Measurements from ENCODE around the gene PIH1D1. TPM values are rescaled to one million over a fixed set of nuclear protein-coding genes. Genes with fewer than 3 reads are reported as not detected.

The PIH1D1 gene
- total and polyA plus RNA-seq, 10 of the 15 experiments (the other 5 are each of a cell fraction or from before 2014, with no cell fraction given), result 16.1 to 153 (median 106) TPM

DNA sequence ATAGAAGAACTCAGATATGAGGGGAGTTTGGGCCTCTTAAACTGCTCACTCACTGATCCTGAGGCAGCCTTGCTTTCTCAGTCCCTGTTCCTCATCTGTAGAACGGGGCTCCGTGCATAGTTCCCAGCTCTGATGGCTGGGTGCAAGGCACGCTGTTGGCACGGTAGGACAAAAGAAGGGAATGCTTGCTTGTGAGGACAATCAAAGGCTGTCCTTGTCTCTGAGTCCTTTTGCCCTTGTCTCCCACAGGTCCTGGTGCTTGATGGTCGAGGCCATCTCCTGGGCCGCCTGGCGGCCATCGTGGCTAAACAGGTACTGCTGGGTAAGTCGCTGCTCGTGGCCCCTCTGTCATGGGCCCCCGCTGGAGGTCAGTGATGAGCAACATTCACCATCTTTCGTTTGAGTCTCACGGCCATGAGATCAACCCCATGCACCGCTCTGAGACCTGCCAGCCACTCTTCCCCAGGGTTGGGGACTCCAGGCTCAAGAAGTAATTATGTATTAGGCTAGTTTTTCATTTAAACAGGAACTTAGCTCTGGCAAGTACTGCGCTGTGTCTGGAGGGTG lies 38.1 kb upstream of the PIH1D1 start (continued):
- TF ChIP-seq REST (IDR thresholded peaks at IDR 0.05; ENCODE audit: low read depth, low read length), result no peak
- TF ChIP-seq LARP7 (IDR thresholded peaks at IDR 0.05), result peak; percentile 25
- TF ChIP-seq CHD1 (IDR thresholded peaks at IDR 0.05; ENCODE audit: low read depth, low read length), result no peak
- TF ChIP-seq ASH2L (IDR thresholded peaks at IDR 0.05; ENCODE audit: borderline replicate concordance, low read depth), result no peak
- TF ChIP-seq SREBF2 (IDR thresholded peaks at IDR 0.05; ENCODE audit: low read length), result no peak
- peak; percentile 49 to 68 (median 66) for TF ChIP-seq CTCF (IDR thresholded peaks at IDR 0.05 in 2 of 3, conservative IDR thresholded peaks at IDR 0.05 in 1 of 3; ENCODE audit: control insufficient read depth in 2 of 3, extremely low read depth in 1 of 3, insufficient read depth in 1 of 3, low read depth in 3 of 3, low read length in 3 of 3)
- TF ChIP-seq POLR2AphosphoS5 (IDR thresholded peaks at IDR 0.05; ENCODE audit: low read length), result peak; percentile 89
- no peak for TF ChIP-seq TBL1XR1 (IDR thresholded peaks at IDR 0.05; ENCODE audit: low read depth, low read length)
- no peak for TF ChIP-seq ETV6 (conservative IDR thresholded peaks at IDR 0.05 in 1 of 2, IDR thresholded peaks at IDR 0.05 in 1 of 2; ENCODE audit: borderline replicate concordance in 1 of 2, low read depth in 1 of 2)
- no peak for TF ChIP-seq NBN (IDR thresholded peaks at IDR 0.05)
- TF ChIP-seq TCF12 (IDR thresholded peaks at IDR 0.05; ENCODE audit: low read depth, low read length), result no peak
- peak in 1 of 2 experiments; percentile 11; a peak in 1 of 4 replicates for TF ChIP-seq BHLHE40 (IDR thresholded peaks at IDR 0.05; ENCODE audit: borderline replicate concordance in 1 of 2, low read depth in 2 of 2, low read length in 1 of 2)
- 0 out of 2 replicates have a peak, but pooled peaks have one; percentile 40 for TF ChIP-seq IRF4 (IDR thresholded peaks at IDR 0.05; ENCODE audit: low read depth, low read length)
- peak; percentile 72 for TF ChIP-seq POLR2A (IDR thresholded peaks at IDR 0.05; ENCODE audit: low read depth, low read length)
- TF ChIP-seq NR2C2 (IDR thresholded peaks at IDR 0.05; ENCODE audit: borderline replicate concordance, control insufficient read depth, insufficient read length, low read depth), result no peak
- TF ChIP-seq, protein P1, sequence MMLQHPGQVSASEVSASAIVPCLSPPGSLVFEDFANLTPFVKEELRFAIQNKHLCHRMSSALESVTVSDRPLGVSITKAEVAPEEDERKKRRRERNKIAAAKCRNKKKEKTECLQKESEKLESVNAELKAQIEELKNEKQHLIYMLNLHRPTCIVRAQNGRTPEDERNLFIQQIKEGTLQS (IDR thresholded peaks at IDR 0.05; ENCODE audit: borderline replicate concordance, extremely low read depth, low read depth, low read length), result no peak
- no peak for TF ChIP-seq MTA2 (IDR thresholded peaks at IDR 0.05; ENCODE audit: low read depth)
- no peak for TF ChIP-seq ATF7 (IDR thresholded peaks at IDR 0.05; ENCODE audit: low read depth)
- TF ChIP-seq PML (IDR thresholded peaks at IDR 0.05; ENCODE audit: low read length), result no peak
- TF ChIP-seq NR2C1 (IDR thresholded peaks at IDR 0.05), result no peak
- peak; percentile 79 for TF ChIP-seq SMAD5 (IDR thresholded peaks at IDR 0.05; ENCODE audit: low read depth)
- no peak for TF ChIP-seq HDGF (IDR thresholded peaks at IDR 0.05)
- no peak for TF ChIP-seq HCFC1 (IDR thresholded peaks at IDR 0.05; ENCODE audit: low read length)
- TF ChIP-seq BRCA1 (IDR thresholded peaks at IDR 0.05; ENCODE audit: low read depth, low read length), result no peak
- TF ChIP-seq ZBED1 (IDR thresholded peaks at IDR 0.05; ENCODE audit: borderline replicate concordance), result peak; percentile 49; the same call in 1 of the 2 replicates
- no peak for TF ChIP-seq SUZ12 (IDR thresholded peaks at IDR 0.05; ENCODE audit: unreplicated experiment)
- no peak for TF ChIP-seq SIN3A (IDR thresholded peaks at IDR 0.05; ENCODE audit: low read depth, low read length)
- peak; percentile 91 for TF ChIP-seq YY1 (IDR thresholded peaks at IDR 0.05; ENCODE audit: low read depth, low read length)
